NCI-H2227 (cell line): Measurements from ENCODE around the gene DUS3L.

ENCODE experiments used
- DNase-seq: peaks from one replicate; lab custom pipeline; 2025; ENCODE audit not compliant: unreplicated experiment; lab: John Stamatoyannopoulos, UW

Gene DUS3L, protein sequence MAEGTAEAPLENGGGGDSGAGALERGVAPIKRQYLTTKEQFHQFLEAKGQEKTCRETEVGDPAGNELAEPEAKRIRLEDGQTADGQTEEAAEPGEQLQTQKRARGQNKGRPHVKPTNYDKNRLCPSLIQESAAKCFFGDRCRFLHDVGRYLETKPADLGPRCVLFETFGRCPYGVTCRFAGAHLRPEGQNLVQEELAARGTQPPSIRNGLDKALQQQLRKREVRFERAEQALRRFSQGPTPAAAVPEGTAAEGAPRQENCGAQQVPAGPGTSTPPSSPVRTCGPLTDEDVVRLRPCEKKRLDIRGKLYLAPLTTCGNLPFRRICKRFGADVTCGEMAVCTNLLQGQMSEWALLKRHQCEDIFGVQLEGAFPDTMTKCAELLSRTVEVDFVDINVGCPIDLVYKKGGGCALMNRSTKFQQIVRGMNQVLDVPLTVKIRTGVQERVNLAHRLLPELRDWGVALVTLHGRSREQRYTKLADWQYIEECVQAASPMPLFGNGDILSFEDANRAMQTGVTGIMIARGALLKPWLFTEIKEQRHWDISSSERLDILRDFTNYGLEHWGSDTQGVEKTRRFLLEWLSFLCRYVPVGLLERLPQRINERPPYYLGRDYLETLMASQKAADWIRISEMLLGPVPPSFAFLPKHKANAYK

DNA sequence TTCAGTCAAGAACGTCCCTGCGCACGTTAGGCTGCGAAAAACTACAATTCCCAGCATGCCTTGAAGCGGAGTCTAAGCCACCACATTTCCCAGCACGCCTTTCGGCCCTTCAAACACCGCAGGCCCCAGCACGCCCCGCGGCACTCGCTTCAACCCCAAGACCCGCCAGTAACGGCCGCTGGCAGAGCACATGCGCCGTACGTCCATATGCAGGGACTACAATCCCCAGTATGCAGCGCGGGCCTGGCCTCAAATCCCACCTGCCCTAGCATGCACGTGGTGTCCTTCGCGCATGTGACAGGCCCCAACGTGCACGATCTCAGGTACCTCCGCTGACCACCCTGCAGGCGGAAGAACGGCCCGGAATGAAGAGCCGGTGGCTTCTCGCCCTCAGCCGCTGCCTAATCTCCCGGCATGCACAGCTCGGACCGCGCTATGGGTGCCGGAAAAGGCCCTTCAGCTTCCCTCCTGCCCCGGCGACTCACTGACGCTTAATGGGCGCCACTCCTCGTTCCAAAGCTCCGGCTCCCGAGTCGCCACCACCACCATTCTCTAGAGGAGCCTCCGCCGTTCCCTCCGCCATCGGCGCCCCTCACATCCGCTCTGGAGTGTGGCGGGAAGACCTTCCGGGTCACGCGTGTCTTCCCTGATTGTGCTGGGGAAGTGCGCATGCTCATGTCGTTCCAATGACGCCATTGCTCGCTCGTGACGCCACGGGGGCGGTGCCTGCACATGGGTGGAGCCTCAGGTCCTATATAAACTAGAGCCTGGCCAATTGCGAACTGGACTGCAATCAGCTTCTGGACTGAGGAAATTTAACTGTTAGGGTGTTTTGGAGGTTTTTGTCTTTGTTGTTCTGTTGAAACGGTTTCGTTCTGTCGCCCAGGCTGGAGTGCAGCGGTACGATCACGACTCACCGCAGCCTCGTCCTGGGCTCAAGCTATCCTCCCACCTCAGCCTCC is at the start of gene DUS3L:
Gene DUS3L, minus strand, starts transcription at position 605 of the 962 bp plus-strand sequence. Its CDS starts 22 bp downstream, at position 583.
- peak; percentile 96 for DNase-seq

DNA sequence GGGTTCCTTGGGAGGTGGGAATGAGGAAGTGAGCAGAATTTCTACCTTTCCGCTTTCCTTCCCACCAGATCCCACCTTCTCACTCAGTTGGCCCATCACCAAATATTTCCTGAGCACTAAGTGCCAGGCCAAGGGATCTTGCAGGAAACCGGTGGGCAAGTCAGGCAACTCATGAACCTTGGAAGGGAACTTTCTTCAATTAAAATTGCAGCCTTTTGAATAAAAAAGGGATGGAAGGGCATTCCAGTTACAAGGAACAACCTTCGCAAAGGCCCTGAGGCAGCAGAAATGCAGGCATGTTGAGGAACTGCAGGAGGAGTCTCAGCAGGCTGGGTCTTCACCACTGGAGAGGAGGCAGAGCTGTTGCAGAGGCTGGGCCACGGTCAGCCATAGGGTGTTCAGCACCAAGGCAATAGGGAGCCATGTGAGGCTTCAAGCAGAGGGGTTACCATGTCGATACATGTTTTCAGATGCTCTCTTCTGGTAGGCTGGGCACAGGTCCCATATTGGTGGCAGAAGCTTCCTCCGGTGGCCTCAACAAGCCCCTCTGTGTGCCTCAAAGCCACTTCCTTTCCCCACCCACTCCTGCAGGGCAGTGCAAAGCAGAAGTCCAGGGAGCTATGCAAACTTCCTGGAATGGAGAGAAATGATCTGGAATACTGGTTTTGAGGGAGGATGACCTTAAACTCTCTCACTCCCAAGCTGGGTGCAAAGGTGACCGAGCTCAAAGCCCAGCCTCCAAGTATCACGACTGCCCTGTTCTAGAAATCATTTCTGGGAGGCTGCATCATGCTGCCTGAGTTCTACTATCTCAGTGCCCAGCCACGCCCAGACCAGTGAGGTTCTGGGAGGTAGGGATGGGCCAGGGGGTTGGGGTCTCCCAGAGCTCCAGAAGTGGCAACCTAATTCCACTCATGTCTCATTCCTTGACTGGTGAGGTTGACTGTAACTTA is 48.4 kb upstream of the DUS3L start, which contains the start of gene FUT6:
Gene FUT6, minus strand, starts transcription at position 638 of the 953 bp plus-strand sequence. CDS start 7,135 bp downstream, outside the sequence.
- DNase-seq, result no peak

DNA sequence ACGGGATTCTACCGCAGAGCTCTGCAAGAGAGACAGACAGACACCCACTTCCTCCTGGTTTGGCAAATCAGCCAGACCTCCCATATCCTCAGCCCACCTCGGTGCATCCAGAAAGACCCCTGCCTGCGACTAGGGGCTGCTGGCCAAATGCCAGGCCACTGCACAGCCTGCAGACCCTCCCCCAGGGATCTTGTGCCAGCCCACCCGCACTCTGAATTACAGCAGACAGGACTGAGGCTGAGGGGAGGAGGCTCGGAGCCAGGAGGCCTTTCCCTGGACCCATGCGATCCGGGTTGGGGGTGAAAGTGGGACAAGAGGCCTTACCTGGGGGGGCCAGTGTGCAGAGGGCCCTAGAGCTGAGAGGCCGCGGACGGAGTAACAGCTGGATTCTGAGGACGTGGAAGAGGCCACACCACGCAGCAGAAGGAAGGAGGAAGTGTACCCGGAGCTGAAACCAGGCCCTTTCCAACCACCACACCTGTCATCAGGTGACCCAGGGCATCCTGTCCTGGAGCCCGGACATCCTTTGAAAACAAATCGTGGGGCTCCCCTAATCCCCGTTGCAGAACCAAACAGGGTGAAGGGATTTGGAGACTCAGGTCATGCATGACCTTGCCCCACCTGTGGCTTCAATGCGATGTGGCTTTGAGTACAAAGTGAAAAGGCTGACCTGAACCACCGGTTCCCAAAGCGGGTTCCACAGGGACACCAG is 47.5 kb upstream of the DUS3L start:
- DNase-seq, result no peak

DNA sequence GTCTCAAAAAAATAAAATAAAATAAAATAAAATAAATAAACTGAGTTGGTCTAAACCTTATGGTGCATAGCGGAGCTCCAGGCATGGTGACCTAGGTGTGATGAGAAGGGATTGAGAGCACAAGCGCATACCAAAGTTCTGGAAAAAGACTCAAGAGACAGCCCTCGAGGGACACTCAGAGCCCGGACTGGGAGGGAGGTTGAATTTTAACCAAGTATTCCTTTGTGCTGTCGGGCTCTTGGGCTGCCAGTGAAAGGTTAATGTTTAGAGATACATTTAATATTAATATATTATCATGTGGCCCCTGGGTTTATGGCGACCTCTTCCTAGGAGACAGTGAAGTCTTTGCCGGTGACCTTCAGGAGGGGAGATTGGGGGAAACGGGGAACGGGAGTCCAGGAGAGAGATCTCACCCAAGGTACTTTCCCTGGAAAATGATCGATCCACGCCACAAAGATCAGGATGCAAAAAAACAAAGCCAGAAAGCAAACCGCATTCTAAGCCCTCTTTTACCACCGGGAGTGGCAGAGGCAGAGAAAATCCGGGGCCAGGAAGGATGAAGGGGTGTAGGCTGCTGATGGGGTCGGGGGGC is 46.9 kb upstream of the DUS3L start:
- no peak for DNase-seq

DNA sequence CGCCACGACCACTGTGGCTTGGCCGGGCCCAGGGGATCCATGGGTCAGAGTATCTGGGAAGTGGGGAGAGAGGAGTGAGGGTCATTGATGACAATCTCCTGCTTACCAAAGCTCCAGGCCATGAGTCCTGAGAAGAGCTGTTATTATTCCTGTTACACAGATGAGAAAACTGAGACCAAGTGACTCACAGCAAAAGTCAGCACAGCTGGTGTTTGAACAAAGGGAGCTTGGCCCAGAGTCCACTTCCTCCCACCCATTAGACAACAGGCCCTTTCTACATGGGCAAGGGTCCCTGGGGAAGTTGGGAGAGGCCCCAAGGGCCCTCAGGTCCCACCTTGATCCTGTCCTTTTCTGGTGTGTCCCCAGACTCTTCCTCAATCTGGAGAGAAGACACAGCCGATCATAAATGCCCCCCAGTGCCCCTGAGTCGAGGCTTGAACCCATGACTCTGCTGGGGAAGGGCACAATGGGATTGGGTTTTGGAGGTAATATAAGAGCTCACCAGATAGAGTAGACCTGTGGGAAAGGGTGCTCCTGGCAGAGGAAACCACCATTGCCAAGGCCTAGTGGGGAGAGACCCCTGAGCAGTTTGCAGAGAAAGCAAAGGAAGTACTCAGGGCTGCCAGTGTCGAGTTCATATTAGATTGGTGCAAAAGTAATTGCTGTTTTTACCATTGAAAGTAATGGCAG is 41.7 kb upstream of the DUS3L start:
- no peak for DNase-seq

DNA sequence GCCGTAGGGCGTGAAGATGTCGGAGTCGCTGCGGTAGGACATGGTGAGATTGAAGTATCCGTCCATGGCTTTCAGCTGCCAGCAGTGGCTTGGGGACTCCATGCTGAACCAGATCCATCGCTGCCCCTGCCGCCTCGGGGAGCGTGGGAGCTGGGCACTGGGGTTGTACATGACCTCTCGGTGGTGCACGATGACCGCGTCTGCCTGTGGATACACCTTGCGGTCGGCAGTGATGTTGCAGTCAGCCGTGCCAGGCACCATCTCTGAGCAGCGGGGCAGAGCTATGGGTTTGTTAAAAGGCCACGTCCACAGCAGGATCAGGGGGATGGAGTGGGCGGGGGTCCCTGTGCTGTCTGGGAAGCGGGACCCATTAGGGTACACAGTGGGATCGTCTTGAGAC is 41.1 kb upstream of the DUS3L start:
- no peak for DNase-seq

DNA sequence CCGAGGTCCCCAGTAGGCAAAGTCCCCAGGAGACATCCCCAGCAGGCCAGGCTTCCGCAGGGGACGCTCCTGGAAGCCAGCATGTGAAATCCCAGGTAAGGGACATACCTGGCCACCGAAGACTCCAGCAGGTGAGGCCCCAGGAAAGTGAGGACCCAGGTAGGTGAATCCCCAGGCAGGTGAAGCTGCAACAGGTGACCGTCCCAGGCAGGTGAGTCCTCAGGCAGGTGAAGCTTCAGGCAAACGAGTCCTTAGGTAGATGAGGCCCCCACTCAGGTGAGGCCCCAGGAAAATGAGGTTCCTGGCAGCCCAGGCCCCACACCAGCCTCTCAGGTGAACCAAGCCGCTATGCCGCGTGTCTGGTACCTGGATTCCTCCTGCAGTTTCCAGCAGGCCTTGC is 40.2 kb upstream of the DUS3L start:
- no peak for DNase-seq

DNA sequence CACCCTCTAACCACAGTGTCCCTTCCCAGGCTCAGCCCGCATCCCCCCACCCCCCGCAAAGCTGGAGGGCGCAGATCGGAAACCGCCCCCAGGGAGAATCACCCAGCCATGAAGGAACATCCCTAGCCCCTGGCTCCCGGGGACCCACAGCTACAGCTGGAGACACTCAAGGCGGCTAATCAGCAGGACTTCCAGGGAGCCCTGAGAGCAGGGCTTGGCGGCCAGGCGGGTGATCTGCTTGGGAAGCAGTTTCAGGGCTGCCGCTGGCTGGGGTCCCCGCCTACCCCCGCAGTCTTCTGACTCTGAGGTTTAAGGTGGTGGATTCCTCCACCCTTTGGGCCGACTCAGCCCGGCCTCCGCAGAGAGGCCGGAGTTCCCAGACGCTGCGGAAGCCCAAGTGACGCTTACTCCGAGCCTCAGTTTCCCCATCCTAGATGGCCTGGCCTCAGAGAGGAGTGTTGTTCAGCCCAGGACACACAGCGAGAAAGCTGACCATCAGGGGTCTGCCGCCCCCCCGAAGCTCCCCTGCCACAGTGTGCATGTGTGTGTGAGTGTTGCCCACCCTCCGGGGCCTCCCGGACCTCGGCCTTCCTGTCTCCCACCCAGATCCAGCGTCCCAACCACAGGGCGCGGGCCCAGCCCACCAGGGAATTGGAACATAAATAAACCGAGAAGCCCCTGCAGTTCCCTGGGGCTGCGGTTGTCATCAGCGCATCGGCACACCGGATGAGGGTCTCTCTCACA is 38.8 kb upstream of the DUS3L start:
- no peak for DNase-seq

DNA sequence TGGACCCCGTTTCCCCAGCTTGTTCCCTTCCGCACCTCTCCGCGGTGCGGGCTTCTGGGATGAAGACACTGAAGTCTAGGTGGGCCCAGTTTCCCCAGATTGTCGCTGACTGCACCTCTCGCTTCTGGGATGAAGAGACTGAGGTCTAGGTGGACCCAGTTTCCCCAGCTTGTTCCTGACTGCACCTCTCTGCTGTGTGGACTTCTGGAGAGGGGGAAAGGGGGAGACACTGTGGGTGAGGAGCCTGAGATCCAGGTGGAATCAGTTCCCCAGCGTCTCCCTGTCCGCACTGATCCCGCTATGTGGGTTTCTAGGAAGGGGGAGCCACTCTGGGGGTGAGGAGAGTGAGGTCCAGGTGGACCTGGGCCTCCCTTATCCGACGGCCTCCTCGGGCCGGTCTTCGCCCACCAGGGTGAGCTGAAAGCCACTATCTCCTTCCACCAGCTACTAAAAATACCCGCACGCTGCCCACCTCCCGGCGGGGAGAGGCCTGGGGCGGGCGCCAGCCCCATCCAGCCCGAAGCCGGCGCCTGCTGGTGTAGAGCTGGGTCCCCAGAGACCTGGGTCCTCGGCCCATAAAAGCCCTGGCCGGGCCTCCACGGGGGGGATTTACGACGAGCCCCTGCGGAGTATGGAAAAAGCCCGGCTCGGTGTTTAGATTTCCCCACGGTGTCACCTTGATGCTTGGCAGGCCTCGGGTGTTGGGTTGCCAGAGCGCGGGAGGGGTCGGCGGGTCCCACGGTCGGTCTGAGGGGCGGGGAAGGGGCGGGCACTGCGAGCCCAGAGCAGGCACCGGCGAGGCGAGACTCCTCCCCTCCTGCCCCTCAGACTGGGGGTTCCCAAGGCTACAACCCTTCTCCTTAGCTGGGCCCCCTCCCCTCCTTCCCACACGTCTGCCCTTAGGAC is 38.0 kb upstream of the DUS3L start:
- peak; percentile 10 for DNase-seq

DNA sequence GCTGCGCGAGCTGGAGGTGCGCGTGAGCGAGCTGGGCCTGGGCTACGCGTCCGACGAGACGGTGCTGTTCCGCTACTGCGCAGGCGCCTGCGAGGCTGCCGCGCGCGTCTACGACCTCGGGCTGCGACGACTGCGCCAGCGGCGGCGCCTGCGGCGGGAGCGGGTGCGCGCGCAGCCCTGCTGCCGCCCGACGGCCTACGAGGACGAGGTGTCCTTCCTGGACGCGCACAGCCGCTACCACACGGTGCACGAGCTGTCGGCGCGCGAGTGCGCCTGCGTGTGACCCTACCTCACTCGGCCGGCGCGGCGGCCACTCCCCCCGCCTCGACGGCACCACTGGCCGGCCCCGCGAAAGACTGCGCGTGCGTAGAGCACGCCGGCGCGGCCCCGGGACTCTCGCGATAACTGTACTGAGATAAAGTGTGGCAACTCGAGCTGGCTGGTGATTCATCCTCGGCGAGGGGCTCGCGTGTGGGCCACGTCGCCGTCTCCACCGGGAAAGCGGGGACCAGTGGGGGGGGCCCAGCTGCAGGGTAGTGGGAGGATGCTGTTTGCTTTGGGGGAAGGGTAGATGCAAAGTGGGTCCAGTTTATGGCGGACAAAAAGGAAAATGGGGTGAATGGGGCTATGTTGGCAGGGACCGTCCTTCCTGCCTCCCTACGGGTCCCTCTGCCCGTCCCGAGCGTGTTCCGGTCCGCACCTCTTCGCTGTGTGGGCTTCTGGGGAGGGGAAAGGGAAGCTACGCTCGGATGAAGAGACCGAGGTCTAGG is 37.1 kb upstream of the DUS3L start:
- peak; percentile 97 for DNase-seq

DNA sequence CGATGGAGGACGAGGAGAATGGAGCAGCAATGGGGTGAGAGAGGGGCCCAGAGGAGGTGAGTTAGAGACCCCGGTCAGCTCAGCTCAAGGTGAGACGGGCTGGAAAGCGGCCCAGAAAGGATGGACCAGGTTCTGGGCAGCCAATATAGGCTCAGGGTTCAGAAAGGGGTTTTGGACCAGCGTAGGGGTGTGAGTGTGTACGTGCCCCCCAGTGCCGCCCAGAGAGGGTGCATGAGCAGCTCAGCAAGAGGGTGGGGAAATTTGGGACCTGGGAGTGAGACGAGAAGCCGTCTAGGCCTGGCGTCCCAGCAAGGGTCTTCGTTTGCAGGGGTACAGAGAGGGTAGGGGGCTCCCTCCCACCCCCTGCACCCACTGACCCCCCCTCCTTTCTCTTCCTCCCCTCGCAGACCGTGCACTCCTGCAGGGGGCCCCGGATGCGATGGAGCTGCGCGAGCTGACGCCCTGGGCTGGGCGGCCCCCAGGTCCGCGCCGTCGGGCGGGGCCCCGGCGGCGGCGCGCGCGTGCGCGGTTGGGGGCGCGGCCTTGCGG is 36.5 kb upstream of the DUS3L start:
- DNase-seq, result no peak

DNA sequence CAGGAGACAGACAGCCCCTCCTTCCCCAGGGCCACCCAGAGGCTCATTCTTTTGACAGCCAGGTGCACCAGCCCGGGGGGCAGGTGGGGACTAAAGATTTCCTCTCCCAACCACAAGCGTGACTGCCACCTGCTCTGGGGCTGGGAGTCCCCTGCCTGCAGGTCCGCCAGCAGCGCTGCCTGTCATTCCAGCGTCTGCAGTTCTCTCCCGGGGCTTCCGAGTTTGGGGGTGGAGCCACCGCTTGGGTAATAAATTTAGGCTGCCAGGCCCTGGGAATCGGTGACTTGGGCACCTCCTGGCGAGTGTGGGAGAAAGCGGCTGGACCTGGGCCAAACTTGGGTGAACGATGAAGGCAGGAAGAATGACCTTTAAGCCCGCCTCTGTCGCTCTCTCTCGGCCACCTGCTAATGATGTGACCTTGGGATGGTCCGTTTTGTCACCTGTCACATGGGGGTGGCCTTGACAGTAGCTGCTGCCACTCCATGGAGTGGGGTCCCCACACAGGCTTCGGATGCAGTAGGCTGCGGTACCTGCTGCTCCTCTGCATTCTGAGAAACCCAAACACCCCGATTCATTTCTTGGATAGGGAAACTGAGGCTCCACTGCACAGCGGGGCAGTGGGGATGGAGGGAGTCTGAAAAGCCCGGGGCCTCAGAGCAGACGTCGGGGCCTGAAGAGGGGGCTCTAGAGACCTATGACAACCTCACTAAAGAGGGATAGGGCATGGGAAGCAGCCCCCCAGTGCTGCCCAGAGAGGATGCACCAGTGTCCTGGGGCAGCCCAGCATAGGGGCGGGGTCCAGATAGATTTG is 35.8 kb upstream of the DUS3L start:
- DNase-seq, result peak; percentile 71

DNA sequence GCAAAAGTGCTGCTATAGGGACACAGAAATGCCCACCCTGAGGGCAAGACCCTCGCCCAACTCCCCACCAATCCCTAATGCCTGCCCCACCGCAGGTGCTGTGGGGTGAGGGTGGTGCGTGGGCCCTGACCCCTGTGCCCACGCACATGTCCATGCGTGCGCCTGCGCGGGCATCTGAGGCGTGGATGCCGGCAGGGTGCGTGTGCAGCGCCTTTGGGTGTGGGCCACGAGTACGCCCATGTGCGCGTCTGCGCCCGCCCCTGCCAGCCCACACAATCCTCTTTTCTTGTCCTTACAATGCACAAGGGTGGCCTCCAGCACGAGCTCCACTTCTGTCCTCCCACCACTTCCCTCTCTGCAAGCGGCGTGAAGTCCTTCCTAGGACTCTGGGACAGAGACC is 34.2 kb upstream of the DUS3L start:
- no peak for DNase-seq

DNA sequence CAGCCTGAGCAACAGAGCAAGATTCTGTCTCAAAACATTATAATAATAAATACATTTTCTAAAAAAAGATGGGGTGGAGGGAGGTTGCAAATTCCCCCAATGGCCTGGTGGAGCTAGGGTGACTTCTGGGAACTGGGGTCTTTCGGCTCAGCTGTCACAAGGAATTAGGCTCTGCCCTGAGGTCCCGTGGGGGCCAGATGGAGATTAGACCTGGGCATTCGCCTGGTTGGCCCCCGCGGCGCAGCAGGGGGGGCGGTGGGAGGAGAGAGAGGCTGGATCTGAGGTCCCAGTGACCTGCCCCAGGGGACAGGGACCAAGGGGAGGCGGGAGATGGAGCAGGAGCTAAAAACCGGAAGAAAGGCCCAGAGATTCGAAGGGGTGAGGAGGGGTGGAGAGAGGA is 33.8 kb upstream of the DUS3L start:
- no peak for DNase-seq
